NCI-H510A (cell line): ENCODE data around the gene PDPK1.
A peak's percentile ranks its signal among the peaks of the same experiment; 100 is the strongest.

Experiments
- DNase-seq: peaks from one replicate; lab custom pipeline; 2025; lab: John Stamatoyannopoulos, UW

The PDPK1 gene

DNA sequence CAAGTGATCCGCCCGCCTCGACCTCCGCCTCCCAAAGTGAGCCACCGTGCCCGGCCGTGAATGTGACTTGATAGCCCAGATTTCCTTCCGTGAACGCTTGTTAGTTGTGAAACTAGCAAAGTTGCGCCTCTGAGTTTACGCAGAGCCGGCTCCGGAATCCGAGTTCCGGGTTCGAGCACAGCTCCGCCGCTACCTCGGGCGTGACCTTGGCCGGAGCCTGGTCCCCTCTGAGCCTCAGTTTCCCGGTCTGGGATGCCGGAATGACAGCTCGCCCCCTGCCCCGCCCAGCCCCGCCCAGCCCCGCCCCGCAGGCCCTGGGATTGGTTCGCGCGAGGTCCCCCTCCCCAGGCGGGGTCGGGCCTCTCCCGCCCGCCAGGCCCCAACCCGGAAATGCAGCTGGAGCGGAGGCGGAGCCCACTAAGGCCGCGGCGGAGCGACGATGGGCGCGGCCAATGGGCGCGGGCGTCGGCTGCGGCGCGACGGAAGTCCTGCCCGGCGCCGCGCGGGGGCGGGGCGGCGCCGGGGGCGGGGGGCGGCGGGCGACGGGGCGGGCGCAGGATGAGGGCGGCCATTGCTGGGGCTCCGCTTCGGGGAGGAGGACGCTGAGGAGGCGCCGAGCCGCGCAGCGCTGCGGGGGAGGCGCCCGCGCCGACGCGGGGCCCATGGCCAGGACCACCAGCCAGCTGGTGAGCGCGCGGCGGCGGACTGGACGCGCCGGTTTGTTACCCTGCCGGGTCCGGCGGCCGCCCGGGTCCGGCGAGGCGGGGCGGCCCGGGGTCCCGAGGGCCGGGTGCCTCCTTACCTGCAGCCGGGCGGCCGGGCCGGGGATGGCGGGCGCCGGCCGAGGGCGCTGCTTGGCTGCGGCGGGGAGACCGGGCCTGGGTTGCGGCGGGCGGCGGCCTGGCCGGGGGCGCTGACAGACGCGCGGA is at the start of gene PDPK1:
PDPK1 (plus strand) TSS at position 571 of the 929 bp plus-strand sequence; CDS start at position 663, 92 bp downstream.
- peak; percentile 68 for DNase-seq

DNA sequence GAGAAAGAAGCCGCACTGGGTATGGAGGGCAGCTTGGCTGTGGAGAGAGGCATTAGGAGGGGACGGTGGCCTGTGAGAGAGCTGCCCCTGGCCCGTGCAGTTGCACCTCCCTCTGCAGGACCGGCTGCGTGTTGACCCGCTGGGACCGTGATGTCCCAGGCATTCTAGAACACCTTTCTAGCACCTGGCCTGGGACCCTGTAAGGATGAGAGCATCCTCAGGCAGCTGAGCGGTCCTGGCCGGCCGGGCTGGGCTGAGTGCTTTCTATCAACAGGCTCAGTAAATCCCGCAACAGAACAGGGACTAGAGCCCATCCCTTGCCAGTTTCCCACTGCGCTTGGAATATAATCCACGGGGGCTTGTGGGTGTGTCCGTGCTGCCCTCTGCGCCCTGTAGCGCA is 48.2 kb upstream of the PDPK1 start:
- DNase-seq = no peak

DNA sequence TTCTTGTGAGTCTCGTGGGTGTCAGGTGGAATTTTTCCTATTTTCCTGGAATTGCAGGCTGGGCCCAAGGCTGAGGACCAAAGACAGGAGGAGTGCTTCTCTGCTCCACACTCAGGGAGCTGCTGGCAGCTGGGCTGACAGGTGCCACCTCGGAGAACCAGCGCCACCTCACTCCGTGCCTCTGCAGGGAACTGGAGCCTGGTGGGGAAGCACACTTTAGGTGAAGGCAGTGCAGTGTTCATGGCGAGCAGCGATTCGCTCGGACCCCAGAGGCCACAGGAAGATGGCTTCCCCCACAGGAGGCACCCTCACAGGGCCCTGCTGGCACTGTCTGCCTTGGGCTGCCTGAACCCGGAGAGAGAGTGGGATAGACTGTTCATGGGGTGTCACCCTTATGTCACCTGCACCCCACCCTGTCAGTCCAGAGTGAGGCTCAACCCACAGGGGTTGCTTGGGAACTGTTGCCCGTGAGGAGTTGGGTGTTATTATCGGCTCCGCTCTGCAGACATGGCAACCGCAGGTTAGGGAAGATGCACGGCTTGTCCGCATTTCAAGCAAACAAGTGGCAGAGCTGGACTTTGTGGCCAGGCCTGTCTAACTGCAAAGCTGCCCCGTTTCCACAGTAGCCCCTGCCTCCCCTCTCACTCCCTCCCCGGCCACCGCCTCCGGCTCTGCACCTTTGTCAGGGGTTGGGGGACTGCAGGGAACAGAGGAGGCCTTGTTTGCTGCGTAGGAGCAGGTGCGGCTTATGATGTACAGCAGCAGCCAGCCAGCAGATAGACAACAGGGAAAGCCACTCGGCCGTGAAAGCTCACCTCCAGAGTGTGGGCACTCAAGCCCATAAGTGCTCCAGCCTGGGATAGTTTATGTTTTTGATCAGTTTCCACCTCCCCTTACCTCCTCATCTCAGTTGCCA is 47.4 kb upstream of the PDPK1 start:
- peak; percentile 61 for DNase-seq

DNA sequence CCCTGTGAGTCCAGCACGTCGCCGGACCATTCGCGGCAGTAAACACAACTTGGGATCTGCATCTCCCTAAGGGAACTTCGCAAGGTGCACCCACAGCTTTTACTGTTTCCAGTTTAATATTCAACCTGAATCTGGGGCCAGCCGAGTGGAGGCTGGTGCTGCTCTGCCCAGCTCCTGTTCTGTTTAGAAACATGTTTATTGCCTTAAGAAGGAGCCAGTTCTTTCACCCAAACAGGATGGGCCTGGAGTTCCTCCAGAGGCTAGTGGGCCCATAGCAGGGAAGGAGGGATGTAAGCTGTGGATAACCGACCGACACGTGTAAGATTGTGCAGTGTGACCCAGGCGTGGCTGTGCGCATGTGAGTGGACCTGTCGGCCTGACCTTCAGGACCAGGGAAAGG is 45.5 kb upstream of the PDPK1 start:
- no peak for DNase-seq

DNA sequence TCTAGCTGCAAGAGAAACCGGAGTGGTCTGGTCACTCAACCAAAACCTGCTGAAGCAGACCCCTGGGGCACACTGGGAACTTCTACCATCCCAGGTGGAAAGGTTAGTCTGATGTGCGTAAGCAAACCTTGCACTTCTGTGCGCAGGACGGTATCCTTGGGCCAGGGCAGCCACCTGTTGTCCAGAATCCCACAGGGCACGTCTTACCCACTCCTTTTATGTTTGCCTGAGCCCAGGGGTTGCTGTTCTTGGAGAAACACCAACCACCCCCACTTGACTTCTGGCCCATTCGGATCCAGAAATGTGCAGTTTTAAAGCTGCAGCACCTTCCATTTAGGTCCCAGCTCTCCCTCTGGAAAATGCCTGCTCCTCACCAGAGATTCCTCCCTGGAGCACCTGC is 44.2 kb upstream of the PDPK1 start:
- DNase-seq = no peak

DNA sequence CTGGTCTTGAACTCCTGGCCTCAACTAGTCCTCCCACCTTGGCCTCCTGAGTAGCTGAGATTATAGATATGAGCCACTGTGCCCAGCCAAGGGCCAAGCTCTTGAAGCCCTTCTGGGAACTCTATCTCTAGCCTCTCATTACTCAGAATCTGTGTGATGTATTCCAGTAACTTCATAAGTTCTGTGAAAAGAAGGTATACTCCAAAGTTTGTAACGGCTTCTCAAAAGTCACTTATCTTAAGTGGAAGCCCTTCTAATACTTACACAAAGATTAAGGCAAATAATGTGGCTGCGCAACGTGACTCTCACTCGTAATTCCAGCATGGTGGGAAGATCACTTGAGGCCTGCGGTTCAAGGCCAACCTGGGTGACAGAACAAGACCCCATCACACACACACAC is 43.2 kb upstream of the PDPK1 start:
- no peak for DNase-seq

DNA sequence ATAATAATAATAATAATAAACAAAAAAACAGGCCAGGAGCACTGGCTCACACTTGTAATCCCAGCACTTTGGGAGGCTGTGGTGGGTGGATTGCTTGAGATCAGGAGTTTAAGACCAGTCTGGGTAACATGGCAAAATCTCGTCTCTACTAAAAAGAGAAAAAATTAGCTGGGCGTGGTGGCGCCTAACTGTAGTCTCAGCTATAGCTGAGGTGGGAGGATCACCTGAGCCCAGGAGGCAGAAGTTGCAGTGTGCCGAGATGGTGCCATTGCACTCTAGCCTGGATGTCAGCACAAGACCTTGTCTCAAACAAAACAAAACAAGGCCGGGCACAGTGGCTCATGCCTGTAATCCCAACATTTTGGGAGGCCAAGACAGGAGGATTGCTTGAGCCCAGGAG is 42.8 kb upstream of the PDPK1 start:
- DNase-seq = no peak

DNA sequence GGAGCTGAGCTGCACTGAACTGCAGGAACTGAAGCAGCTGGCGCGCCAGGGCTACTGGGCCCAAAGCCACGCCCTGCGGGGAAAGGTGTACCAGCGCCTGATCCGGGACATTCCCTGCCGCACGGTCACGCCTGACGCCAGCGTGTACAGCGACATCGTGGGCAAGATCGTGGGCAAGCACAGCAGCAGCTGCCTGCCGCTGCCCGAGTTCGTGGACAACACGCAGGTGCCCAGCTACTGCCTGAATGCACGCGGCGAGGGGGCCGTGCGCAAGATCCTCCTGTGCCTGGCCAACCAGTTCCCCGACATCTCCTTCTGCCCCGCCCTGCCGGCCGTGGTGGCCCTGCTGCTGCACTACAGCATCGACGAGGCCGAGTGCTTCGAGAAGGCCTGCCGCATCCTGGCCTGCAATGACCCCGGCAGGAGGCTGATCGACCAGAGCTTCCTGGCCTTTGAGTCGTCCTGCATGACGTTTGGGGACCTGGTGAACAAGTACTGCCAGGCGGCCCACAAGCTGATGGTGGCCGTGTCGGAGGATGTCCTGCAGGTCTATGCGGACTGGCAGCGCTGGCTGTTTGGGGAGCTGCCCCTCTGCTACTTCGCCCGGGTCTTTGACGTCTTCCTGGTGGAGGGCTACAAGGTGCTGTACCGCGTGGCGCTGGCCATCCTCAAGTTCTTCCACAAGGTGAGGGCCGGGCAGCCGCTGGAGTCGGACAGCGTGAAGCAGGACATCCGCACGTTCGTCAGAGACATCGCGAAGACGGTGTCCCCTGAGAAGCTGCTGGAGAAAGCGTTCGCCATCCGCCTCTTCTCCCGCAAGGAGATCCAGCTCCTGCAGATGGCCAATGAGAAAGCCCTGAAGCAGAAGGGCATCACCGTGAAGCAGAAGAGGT is 41.4 kb upstream of the PDPK1 start:
- no peak for DNase-seq

DNA sequence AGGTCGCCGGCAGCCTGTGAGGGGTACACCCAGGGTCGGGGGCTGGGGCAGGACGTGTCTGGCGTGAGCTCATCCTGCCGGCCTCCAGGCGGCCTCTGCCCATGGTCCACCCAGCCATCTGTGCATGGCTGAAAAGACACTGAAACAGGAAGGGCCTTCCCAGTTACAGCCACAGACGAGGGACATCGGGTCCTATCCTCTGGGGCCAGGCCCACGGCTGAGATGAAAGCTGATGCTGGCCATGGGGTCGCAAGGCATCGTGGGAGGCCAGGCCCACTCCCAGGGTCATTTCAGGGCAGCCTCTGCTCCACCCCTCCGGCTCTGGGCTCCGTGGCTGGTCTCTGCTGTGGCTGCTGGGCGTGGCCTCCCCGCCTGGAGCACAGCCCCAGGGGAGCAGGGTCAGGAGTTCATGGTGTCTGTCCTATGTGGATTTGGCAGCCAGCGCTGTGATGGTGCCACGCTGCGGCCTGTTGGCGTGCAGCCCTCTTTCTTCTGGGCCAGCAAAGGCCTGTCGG is 40.6 kb upstream of the PDPK1 start:
- DNase-seq = no peak

DNA sequence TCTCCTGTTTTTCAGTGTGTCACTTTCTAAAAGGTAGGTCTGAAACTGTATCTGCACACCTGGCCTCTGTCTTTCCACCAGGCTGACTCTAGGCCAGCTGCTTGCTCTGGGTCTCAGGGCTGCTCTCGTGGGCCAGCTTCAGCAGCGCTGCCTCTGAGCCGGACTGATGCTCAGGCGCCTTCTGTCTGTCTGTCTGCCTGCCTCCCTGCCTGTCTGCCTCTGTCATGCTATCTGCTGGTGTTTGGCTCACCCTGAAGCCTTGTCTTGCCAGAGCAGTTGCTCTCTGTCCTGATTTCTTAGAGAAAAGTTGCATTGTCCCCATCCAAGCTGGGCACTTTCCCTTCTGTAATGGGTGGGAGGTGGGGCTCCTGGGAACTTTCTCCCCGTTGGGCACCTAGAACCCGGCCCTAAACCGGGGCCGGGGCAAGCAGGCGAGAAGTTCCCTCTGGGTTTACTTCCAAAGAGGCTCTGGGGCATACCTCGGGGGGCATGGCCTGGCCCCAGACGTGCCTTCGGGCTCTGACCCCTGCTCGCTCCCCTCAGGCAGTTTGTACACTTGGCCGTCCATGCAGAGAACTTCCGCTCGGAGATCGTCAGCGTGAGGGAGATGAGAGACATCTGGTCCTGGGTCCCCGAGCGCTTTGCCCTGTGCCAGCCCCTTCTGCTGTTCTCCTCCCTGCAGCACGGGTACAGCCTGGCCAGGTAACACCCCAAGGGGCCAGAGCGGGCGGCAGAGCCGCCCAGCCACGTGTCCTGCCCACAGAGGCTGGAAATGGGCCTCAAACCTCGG is 39.9 kb upstream of the PDPK1 start:
- DNase-seq = no peak

DNA sequence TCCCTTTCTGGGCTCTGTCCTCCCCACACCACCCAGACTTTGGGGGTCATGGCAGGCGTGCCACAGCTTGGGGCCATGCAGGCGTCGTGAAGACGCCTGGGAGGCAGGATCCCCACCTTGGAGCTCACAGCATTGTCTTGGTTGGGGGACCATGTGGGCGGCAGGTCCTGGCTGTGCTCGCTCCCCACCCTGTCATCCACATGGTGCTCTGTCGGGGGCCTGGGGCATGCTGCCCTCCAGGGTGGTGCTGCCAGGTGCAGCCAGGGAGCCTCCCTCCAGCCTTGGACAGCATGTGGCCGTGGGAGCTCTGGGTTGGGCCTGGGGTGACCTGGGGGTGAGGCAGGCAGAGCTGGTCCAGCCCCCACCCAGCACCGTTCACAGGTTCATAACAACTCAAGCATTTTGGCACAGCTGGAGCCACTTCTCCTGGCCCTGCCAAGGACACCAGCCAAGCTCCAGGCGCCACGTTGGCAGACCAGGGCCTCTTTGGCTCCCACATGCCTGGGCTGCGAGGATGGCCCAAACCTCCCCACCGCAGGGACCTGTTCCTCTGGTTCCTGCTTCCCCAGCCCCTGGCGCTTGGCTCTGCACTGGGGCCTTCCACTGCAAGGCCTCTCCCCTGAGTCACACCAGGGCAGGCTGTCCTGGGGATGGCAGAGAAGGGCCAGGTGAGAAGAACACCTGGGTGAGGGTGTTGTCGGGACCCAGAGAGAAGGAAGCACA is 39.1 kb upstream of the PDPK1 start:
- DNase-seq = no peak

DNA sequence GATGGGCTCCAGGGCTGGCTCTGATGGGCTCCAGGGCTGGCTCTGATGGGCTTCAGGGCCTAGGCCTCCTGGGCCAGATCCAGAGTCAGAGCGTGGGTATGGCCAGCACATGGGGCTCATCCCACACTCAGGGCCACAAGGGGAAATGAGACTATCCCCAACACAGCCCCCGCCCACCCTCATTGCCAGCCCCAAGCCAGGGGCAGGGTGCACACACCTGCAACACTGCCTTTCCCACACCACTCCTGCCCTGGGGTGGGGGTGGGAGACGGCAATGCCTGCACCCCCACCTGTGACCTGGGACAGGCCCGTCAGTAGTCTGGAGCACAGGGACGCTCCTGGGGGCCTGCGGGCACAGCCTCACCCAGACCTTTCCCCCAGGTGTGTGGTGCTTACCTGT is 38.4 kb upstream of the PDPK1 start:
- no peak for DNase-seq

DNA sequence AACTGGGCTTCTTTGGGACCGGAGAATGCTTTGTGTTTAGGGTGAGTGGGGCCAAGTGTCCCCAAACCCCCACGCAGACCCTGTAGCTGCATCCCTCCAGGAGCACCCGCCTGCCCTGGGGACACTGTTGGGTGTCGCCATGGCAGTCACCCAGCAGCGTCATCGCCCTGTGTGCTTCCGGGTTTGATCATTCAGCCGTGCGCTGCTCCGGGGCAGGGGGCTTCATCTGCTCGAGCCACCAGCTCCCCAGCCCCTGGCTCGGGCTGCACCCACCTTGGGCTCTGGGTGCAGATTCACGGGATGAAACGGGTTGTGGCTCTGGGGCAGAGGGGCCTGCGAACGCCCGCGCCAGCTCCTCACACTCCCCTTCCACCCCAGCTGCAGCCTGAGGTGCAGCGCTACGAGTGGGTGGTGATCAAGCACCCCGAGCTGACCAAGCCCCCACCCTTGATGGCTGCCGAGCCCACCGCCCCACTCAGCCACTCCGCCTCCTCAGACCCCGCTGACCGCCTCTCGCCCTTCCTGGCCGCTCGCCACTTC is 37.9 kb upstream of the PDPK1 start:
- no peak for DNase-seq

DNA sequence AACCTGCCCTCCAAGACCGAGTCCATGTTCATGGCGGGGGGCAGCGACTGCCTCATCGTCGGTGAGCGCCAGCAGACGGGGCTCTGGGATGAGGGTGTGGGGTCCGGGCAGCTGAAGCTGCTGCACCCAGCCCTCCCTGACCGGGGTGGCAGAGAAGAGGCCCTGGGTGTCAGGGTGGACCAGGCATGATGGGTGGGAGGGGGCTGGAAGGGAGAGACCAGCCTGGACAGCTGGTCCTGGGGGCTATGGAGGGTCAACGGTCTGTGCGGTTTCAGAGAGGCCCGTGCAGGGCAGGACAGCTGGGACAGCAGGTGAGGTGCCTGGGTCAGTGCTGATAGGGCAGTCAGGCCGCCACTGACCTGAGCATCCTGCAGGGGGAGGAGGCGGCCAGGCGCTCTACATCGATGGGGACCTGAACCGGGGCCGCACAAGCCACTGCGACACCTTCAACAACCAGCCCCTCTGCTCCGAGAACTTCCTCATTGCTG is 37.3 kb upstream of the PDPK1 start:
- DNase-seq = no peak

DNA sequence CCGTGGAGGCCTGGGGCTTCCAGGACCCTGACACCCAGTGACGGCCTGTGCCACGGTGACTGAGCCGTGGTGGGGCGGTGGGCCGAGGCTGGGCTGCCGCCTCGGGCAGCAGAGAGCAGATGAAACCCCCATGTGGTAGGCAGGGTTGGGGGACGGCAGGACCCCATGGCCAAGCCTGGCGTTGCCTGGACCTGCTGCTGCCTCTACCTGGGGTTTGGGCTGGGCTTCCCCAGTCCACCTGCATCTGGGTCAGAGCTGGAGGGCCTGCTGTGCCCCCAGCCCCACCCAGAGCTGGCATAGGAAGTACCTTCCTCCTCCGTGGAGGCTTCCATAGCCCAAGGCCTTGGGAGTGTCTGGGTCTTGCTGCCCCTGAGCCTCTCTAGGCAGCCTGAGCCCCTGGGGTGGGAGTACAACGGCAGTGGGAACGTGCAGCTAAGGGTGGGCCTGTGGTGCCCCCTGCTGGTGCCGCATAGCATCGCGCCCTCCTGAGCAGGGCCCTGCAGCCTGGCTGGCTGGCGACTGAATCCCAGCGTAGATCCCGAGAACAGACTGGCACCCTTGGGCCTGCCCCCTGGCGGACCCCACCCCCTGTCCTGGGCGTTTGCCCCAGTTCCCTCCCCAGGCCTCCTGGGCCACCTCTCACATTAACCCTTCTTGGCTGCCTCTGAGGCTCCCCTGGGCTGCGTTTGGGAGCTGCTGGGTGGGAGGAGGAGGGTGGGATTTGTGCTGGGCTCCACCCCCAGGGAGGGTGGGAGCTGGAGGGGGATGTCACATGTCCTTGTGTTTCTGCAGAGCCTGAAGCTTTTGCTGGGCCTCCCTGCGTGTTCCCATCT is 36.7 kb upstream of the PDPK1 start:
- DNase-seq = no peak

DNA sequence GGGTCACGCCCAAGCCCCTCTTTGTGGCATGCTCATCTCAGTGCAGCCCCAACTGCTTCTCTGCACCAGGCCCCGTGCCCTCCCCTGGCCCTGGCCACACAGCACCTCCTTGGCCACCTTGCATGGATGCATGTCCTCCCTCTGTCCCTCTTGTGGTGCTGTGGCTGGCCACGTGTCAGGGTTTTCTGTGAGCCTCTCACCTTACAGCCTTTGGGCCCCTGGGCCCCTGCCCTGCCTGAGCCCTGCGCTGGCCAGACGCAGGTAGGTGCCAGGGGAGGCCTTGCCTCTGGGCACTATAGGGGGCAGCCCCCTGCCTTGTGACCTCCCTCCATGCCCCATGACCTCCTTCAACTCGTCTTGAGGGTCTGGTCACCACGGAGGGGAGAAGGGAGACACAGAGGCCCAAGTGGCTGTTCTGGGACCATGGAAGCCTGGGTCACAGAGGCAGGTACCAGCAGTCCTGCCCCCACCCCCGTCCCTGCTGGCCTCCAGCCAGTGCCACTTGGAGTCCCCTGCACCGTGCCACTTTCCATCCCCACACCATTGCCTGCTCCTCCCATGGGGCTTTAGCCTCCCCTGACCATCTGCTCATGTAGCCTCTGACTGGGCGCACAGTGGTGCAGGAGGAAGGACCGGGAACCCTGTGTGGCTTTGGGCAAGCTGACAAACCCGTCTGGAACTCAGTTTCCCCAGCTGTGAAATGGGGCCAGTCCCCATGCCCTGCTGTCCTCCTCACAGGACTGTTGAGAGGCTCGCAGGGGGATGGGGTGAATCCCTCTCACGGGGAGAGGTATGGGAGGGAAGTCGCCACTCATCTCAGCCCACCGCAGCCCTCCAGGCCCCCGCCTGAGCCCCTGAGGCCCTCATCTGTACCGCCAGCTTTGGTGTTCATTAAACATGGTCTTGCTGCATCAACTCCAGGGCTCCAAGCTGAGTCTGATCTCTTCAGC is 35.6 kb upstream of the PDPK1 start:
- no peak for DNase-seq

DNA sequence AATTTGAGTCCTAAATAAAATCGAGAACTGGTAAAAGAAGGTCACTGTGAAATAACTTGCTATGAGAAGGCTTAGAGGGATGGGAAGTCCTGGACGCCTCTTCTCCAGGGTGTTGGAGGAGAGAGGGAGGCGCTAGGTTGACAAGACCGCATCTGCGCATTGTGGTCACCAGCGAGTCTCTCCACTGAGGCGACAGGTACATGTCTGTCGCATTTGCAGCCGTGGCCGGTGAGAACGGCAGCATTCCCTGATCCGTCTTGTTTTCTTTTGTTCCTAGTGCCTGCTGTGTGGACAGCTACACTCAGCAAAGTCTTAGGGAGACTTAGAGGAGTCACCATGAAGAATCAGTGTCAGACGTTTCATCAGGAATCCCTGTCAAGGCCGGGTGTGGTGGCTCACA is 32.1 kb upstream of the PDPK1 start:
- no peak for DNase-seq
